Measurements from ENCODE around the gene ARL2BP. TPM values are rescaled to one million over a fixed set of nuclear protein-coding genes. Genes with fewer than 3 reads are reported as not detected.

The ARL2BP gene
- total RNA-seq, 2 donors from 2014 or later = 56.4 to 80.4 TPM

- no peak for DNase-seq (ENCODE audit: low spot score)
- H3K36me3 ChIP-seq = peaks cover 77% of the 10 kb centered on the region
- H3K4me1 ChIP-seq = peaks cover 0 to 2% of the 10 kb centered on the region in 2 donors
- H3K27ac ChIP-seq = no peak overlapping the region
- H3K27me3 ChIP-seq = no peaks in the 10 kb centered on the region
- no peak overlapping the region for H3K4me3 ChIP-seq
- TF ChIP-seq CTCF (IDR thresholded peaks at IDR 0.05) = no peak
- no peaks in the 10 kb centered on the region for H3K9me3 ChIP-seq
Measured at GRCh38 chr16:57251352-57251751, 6.3 kb downstream of the ARL2BP start.

GRCh38 chr16:57252148-57252721 is 7.2 kb downstream of the ARL2BP start:
- DNase-seq (ENCODE audit: low spot score) = peak; percentile 51
- no peaks in the 10 kb centered on the region for H3K27me3 ChIP-seq
- H3K9me3 ChIP-seq = no peaks in the 10 kb centered on the region
- H3K4me1 ChIP-seq = no peaks in the 10 kb centered on the region
- H3K4me3 ChIP-seq = no peak overlapping the region
- H3K36me3 ChIP-seq = peaks cover 70% of the 10 kb centered on the region
- TF ChIP-seq CTCF (IDR thresholded peaks at IDR 0.05) = no peak
- H3K27ac ChIP-seq = no peak overlapping the region

- TF ChIP-seq CTCF (IDR thresholded peaks at IDR 0.05) = no peak
- DNase-seq (ENCODE audit: low spot score) = peak; percentile 42
- Histone ChIP-seq H3K27ac (no peak overlapping the region), H3K9me3 (no peaks in the 10 kb centered on the region), H3K4me3 (no peak overlapping the region), H3K36me3 (peaks cover 67% of the 10 kb centered on the region), H3K4me1 (no peaks in the 10 kb centered on the region), H3K27me3 (no peaks in the 10 kb centered on the region)
Measured at GRCh38 chr16:57253466-57253865, 8.4 kb downstream of the ARL2BP start.

GRCh38 chr16:57255686-57256415 is 10.8 kb downstream of the ARL2BP start:
- H3K9me3 ChIP-seq = no peaks in the 10 kb centered on the region
- peak; percentile 32 for DNase-seq (ENCODE audit: low spot score)
- no peak overlapping the region for H3K27ac ChIP-seq
- H3K27me3 ChIP-seq = no peaks in the 10 kb centered on the region
- no peak overlapping the region for H3K4me3 ChIP-seq
- TF ChIP-seq CTCF (IDR thresholded peaks at IDR 0.05) = no peak
- H3K36me3 ChIP-seq = peaks cover 43% of the 10 kb centered on the region
- H3K4me1 ChIP-seq = peaks cover 0 to 8% of the 10 kb centered on the region in 2 donors

GRCh38 chr16:57256601-57257395 is 11.7 kb downstream of the ARL2BP start:
- no peaks in the 10 kb centered on the region for H3K9me3 ChIP-seq
- peaks cover 33% of the 10 kb centered on the region for H3K36me3 ChIP-seq
- H3K4me3 ChIP-seq = no peak overlapping the region
- H3K4me1 ChIP-seq = peaks cover 0 to 13% of the 10 kb centered on the region in 2 donors
- no peak overlapping the region for H3K27ac ChIP-seq
- no peaks in the 10 kb centered on the region for H3K27me3 ChIP-seq
- TF ChIP-seq CTCF (IDR thresholded peaks at IDR 0.05) = no peak
- DNase-seq (ENCODE audit: low spot score) = no peak

All from right atrium auricular region (tissue), 2 donors.